GM12878 (cell line): ENCODE data around the gene SIGLEC12. TPM values are rescaled to one million over a fixed set of nuclear protein-coding genes. Genes with fewer than 3 reads are reported as not detected.

ENCODE experiments used
- ATAC-seq: fragments of 200-7000 bp; cut with Tn5 transposase; 3 replicates; pipeline ENCODE4 v1.9.1; 2020; ENCODE audit warnings: mild to moderate bottlenecking, moderate library complexity
- BruUV-seq: library from RNA; stranded (reverse); fragments of 400-500 nt; replicated peaks from 2 replicates; lab custom pipeline; 2021; lab: Mats Ljungman, UMichigan
- CTCF ChIA-PET: fragments of 300-600 bp; sonication (Branson Sonifier 250); formaldehyde crosslinking; extraction: SDS; loops from one replicate; lab custom pipeline; 2021; ENCODE audit warnings: inconsistent platforms; lab: Yijun Ruan, JAX
- POLR2A ChIA-PET: fragments of 350-600 bp; formaldehyde crosslinking; extraction: SDS; loops from one replicate; lab custom pipeline; 2021; ENCODE audit warnings: inconsistent platforms; lab: Charles Lee
- RAD21 ChIA-PET: fragments of 300-600 bp; sonication (Branson Sonifier 250); formaldehyde crosslinking; loops from one replicate; lab custom pipeline; 2023; ENCODE audit warnings: antibody characterized with exemption; ENCODE audit not compliant: unreplicated experiment; lab: Charles Lee
- SMC1A ChIA-PET: fragments of 300-600 bp; sonication (Branson Sonifier 250); formaldehyde crosslinking; loops from one replicate; lab custom pipeline; 2023; ENCODE audit not compliant: unreplicated experiment, uncharacterized antibody; lab: Charles Lee
- DNase-seq: peaks from one replicate; pipeline ENCODE4 v3.0.0-alpha.2; 2011; ENCODE audit warnings: low read depth, low spot score
- FAIRE-seq: peaks from 3 replicates; lab custom pipeline; 2011; peaks lifted over from hg19 to GRCh38; lab: Jason Lieb, UNC
- H2AFZ ChIP-seq: 2 replicates; pipeline ENCODE4 v1.6.0; 2011; ENCODE audit warnings: low read depth, low read length, control low read depth; ENCODE audit not compliant: control insufficient read depth
- H3K27ac ChIP-seq: 2 replicates; pipeline ENCODE4 v1.5.1; 2011; ENCODE audit warnings: control low read depth; ENCODE audit not compliant: control insufficient read depth, insufficient read depth
- H3K27me3 ChIP-seq, 2 experiments: replicated peaks in 1 of 2; 2 replicates each; pipeline versions ENCODE4 v1.6.0 to v1.6.1; 2011; ENCODE audit warnings: low read length in 1 of 2; ENCODE audit not compliant: control insufficient read depth in 2 of 2, insufficient read depth in 2 of 2
- H3K36me3 ChIP-seq, 2 experiments: 2 replicates each; pipeline ENCODE4 v1.5.1; 2011; ENCODE audit warnings: low read length in 1 of 2; ENCODE audit not compliant: control insufficient read depth in 2 of 2, insufficient read depth in 2 of 2
- H3K4me1 ChIP-seq: 2 replicates; pipeline ENCODE4 v1.6.1; 2011; ENCODE audit warnings: mild to moderate bottlenecking, low read length, moderate library complexity, mixed read lengths; ENCODE audit not compliant: control insufficient read depth, insufficient read depth
- H3K4me2 ChIP-seq: 2 replicates; pipeline ENCODE4 v1.6.0; 2011; ENCODE audit warnings: control low read depth; ENCODE audit not compliant: control insufficient read depth, insufficient read depth
- H3K4me3 ChIP-seq: fragments of 200-600 bp; sonication (generic); 2 replicates; pipeline ENCODE4 v1.5.1; 2016
- H3K79me2 ChIP-seq: 2 replicates; pipeline ENCODE4 v1.6.0; 2011; ENCODE audit warnings: low read length; ENCODE audit not compliant: control insufficient read depth, insufficient read depth
- H3K9ac ChIP-seq: 2 replicates; pipeline ENCODE4 v1.8.0; 2011; ENCODE audit warnings: low read length, control low read depth, mixed read lengths; ENCODE audit not compliant: control insufficient read depth, insufficient read depth
- H3K9me3 ChIP-seq: replicated peaks from 3 replicates; pipeline ENCODE4 v1.5.1; 2011; ENCODE audit warnings: mild to moderate bottlenecking, low read length; ENCODE audit not compliant: control insufficient read depth, insufficient read depth
- H4K20me1 ChIP-seq: 2 replicates; pipeline ENCODE4 v1.6.0; 2011; ENCODE audit not compliant: control insufficient read depth, insufficient read depth
- ATF3 ChIP-seq: IDR thresholded peaks from 2 replicates; pipeline ENCODE4 v1.6.1; 2011; ENCODE audit warnings: low read depth, mild to moderate bottlenecking, low read length, moderate library complexity, borderline replicate concordance; ENCODE audit errors: extremely low read depth
- MTA2 ChIP-seq: fragments of 450-650 bp; IDR thresholded peaks from 2 replicates; pipeline ENCODE4 v1.6.1; 2016; ENCODE audit warnings: low read depth, mild to moderate bottlenecking, moderate library complexity
- RAD21 ChIP-seq: IDR thresholded peaks from 2 replicates; pipeline ENCODE4 v1.6.1; 2011; ENCODE audit warnings: mild to moderate bottlenecking, low read depth, low read length, moderate library complexity; ENCODE audit not compliant: insufficient read depth
- RBBP5 ChIP-seq: fragments of 200-600 bp; sonication (generic); conservative IDR thresholded peaks from 2 replicates; pipeline ENCODE4 v1.6.1; 2016
- RELA ChIP-seq: fragments of 450-650 bp; IDR thresholded peaks from 2 replicates; pipeline ENCODE4 v1.8.0; 2014; ENCODE audit warnings: borderline replicate concordance; ENCODE audit not compliant: partially characterized antibody
- RUNX3 ChIP-seq: IDR thresholded peaks from 2 replicates; pipeline ENCODE4 v1.6.1; 2012; ENCODE audit warnings: low read length, inconsistent platforms
- SPI1 ChIP-seq: IDR thresholded peaks from 2 replicates; pipeline ENCODE4 v1.6.1; 2011; ENCODE audit warnings: low read depth, mild to moderate bottlenecking, low read length, moderate library complexity, borderline replicate concordance; ENCODE audit not compliant: insufficient read depth
- STAT3 ChIP-seq: IDR thresholded peaks from 2 replicates; pipeline ENCODE4 v1.6.1; 2011; ENCODE audit warnings: low read depth, low read length, improper control_type of control experiment
- ZNF384 ChIP-seq: IDR thresholded peaks from 2 replicates; pipeline ENCODE4 v1.6.1; 2012; ENCODE audit warnings: low read depth, mild to moderate bottlenecking, low read length, improper control_type of control experiment, borderline replicate concordance
- ZNF622 ChIP-seq: fragments of 450-650 bp; IDR thresholded peaks from 2 replicates; pipeline ENCODE4 v1.6.1; 2017; ENCODE audit warnings: mild to moderate bottlenecking, inconsistent platforms
- ZZZ3 ChIP-seq: IDR thresholded peaks from 2 replicates; pipeline ENCODE4 v1.6.1; 2011; ENCODE audit warnings: low read depth; ENCODE audit not compliant: control insufficient read depth, insufficient read length
- WGBS: methylation state at CpG from one replicate; pipeline ENCODE4 v1.1.6; 2016; ENCODE audit warnings: low lambda C conversion rate; ENCODE audit not compliant: insufficient replicate concordance, insufficient coverage; ENCODE audit errors: missing lambda C conversion rate; 5-methylcytosine and 5-hydroxymethylcytosine counted together
- in situ Hi-C: fragments of 300-500 bp; cut with MboI; formaldehyde crosslinking; loops from 9 replicates; pipeline ENCODE4 v1.14.3; 2018; ENCODE audit warnings: mixed read lengths
- intact Hi-C: fragments of 100-400 bp; cut with micrococcal nuclease; formaldehyde crosslinking; loops from one replicate; pipeline ENCODE4 v1.14.2; 2022; ENCODE audit not compliant: unreplicated experiment
- polyA plus RNA-seq, 11 experiments: library from polyadenylated mRNA; depleted of rRNA in 4 of 11; unstranded in 6 of 11; stranded (reverse) in 5 of 11; fragments of >200 nt; fragmentation: Nextera tagmentation in 4 of 11; fragmentation: Illumina TruSeq in 1 of 11; extraction: Ambion mirVana in 4 of 11; extraction: Trizol in 1 of 11; gene quantifications; 1 replicate in 1 of 11; 2 replicates in 10 of 11; pipeline versions ENCODE4 v1.2.1 to v1.2.3, GENCODE V29; 2011 to 2016; ENCODE audit warnings: inconsistent platforms in 2 of 11, missing spikeins in 2 of 11, low read depth in 1 of 11
- total RNA-seq, 4 experiments: library from RNA; depleted of rRNA in 3 of 4; stranded (reverse); fragments of >200 nt in 3 of 4; fragmentation: Illumina TruSeq in 1 of 4; extraction: Trizol in 1 of 4; gene quantifications; 2 replicates each; pipeline versions ENCODE4 v1.2.1 to v1.2.3, GENCODE V29; 2013 to 2021
- TF ChIP-seq, protein P1 (sequence below): fragments of 450-650 bp; formaldehyde crosslinking; IDR thresholded peaks from 2 replicates; pipeline ENCODE4 v1.5.0; 2022; ENCODE audit warnings: mild to moderate bottlenecking, missing genetic modification characterization

The SIGLEC12 gene
- total and polyA plus RNA-seq, 10 of the 15 experiments (the other 5 are each of a cell fraction or from before 2014, with no cell fraction given): 0.03 to 0.18 (median 0.06) TPM; not detected in 5

DNA sequence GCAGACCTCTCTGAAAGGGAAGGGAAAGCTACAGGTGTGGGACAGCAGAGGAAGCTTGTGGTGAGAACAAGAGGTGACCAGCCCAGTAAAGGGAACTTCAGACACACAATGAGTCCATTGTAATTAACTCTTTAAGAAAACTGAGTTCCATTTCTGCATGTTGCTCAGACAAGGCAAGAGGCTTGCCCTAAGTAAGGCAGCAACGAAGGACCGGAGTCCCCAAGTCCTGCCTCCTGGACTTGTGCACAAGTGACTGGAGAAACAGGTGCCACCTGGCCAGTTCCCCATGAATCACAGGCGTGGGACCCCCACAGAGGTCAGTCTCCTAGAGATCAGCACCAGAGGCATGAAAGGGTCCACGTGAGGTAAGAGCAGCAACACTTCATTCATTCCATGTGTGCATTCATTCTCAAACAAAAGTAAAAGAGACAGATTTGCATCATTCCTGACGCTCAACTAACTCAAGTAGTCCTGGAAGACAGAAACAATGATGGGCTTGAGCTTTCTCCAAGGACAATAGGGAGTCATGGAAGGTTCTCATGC lies 44.6 kb upstream of the SIGLEC12 start:
- H4K20me1 ChIP-seq: no peaks in the 10 kb centered on the region
- H2AFZ ChIP-seq: no peak overlapping the region
- ChIA-PET CTCF (interaction anchor here (1.1 kb wide), 1 partner anchor 31 kb away, joined by 3 read pairs; no protein-coding TSS in a partner anchor), SMC1A (no interaction called here), RAD21 (no interaction called here)
- no peaks in the 10 kb centered on the region for H3K9me3 ChIP-seq
- ATAC-seq (no peak), DNase-seq (no peak), FAIRE-seq (peak; percentile 44)
- no peak overlapping the region for H3K4me3 ChIP-seq
- no peaks in the 10 kb centered on the region for H3K36me3 ChIP-seq
- in situ Hi-C loops (no loop called here), intact Hi-C loops (no loop called here)
- no TSS peak for BruUV-seq
- peak overlapping the region; percentile 13; the same call in 1 of the 2 replicates for H3K4me2 ChIP-seq
- peaks cover 39% of the 10 kb centered on the region for H3K4me1 ChIP-seq
- TF ChIP-seq RUNX3 (peak; percentile 30; the same call in 1 of the 2 replicates), ZNF622 (no peak), RELA (no peak), SPI1 (0 out of 2 replicates have a peak, but pooled peaks have one; percentile 16)
- TF ChIP-seq, all 136 proteins: peak for 2
- H3K79me2 ChIP-seq: no peaks in the 10 kb centered on the region
- no peak overlapping the region for H3K9ac ChIP-seq
- H3K27ac ChIP-seq: no peak overlapping the region
- no peaks in the 10 kb centered on the region for H3K27me3 ChIP-seq
- 33% methylated on average over 5 of the region's 5 CpGs for WGBS
- POLR2A ChIA-PET: no interaction called here

DNA sequence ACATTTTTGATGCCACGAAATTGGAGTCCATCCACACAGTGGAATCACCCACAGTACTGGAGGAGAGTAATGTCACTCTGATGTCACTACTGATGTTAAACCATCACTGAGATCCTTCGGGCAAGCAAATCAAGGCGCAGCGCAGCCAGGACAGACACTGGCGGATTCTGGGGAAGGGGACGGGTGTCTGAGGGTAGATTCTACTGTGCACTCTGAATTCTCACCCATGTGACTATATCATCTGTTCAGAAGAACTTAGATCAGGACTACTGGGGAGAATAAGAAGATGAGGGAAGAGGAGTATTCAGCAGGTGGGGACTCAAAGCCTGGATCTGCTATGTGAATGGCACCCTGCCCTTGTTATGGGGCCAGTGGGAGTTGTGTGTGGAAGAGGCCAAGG lies 42.4 kb upstream of the SIGLEC12 start:
- ChIA-PET RAD21 (no interaction called here), CTCF (interaction anchor here (1.2 kb wide), 1 partner anchor 28 kb away, joined by 3 read pairs; no protein-coding TSS in a partner anchor), POLR2A (no interaction called here), SMC1A (no interaction called here)
- no TSS peak for BruUV-seq
- no peak for ATAC-seq
- H4K20me1 ChIP-seq: no peaks in the 10 kb centered on the region
- intact Hi-C loops: no loop called here
- H2AFZ ChIP-seq: no peak overlapping the region
- H3K4me2 ChIP-seq: no peak overlapping the region
- H3K27ac ChIP-seq: no peak overlapping the region
- H3K9ac ChIP-seq: no peak overlapping the region
- peaks cover 24% of the 10 kb centered on the region for H3K4me1 ChIP-seq
- FAIRE-seq: no peak
- no peaks in the 10 kb centered on the region for H3K79me2 ChIP-seq
- in situ Hi-C loops: no loop called here
- H3K27me3 ChIP-seq: no peaks in the 10 kb centered on the region
- no peaks in the 10 kb centered on the region for H3K9me3 ChIP-seq
- DNase-seq: no peak
- no peak overlapping the region for H3K4me3 ChIP-seq
- no peaks in the 10 kb centered on the region for H3K36me3 ChIP-seq
- WGBS: 48% methylated on average over 6 of the region's 6 CpGs
- TF ChIP-seq ZNF384 (no peak), RAD21 (no peak), ZZZ3 (no peak), MTA2 (no peak), STAT3 (no peak), ATF3 (no peak), SPI1 (no peak), RBBP5 (no peak)
- TF ChIP-seq, protein P1, sequence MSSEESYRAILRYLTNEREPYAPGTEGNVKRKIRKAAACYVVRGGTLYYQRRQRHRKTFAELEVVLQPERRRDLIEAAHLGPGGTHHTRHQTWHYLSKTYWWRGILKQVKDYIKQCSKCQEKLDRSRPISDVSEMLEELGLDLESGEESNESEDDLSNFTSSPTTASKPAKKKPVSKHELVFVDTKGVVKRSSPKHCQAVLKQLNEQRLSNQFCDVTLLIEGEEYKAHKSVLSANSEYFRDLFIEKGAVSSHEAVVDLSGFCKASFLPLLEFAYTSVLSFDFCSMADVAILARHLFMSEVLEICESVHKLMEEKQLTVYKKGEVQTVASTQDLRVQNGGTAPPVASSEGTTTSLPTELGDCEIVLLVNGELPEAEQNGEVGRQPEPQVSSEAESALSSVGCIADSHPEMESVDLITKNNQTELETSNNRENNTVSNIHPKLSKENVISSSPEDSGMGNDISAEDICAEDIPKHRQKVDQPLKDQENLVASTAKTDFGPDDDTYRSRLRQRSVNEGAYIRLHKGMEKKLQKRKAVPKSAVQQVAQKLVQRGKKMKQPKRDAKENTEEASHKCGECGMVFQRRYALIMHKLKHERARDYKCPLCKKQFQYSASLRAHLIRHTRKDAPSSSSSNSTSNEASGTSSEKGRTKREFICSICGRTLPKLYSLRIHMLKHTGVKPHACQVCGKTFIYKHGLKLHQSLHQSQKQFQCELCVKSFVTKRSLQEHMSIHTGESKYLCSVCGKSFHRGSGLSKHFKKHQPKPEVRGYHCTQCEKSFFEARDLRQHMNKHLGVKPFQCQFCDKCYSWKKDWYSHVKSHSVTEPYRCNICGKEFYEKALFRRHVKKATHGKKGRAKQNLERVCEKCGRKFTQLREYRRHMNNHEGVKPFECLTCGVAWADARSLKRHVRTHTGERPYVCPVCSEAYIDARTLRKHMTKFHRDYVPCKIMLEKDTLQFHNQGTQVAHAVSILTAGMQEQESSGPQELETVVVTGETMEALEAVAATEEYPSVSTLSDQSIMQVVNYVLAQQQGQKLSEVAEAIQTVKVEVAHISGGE (CRISPR knock-in tag): no peak
